ENCODE data around the gene GSDMA. TPM values are rescaled to one million over a fixed set of nuclear protein-coding genes. Genes with fewer than 3 reads are reported as not detected.
A peak's percentile ranks its signal among the peaks of the same experiment; 100 is the strongest.

Gene GSDMA
- total and polyA plus RNA-seq, 8 donors = 0.09 to 0.73 TPM; not detected in 6

DNA sequence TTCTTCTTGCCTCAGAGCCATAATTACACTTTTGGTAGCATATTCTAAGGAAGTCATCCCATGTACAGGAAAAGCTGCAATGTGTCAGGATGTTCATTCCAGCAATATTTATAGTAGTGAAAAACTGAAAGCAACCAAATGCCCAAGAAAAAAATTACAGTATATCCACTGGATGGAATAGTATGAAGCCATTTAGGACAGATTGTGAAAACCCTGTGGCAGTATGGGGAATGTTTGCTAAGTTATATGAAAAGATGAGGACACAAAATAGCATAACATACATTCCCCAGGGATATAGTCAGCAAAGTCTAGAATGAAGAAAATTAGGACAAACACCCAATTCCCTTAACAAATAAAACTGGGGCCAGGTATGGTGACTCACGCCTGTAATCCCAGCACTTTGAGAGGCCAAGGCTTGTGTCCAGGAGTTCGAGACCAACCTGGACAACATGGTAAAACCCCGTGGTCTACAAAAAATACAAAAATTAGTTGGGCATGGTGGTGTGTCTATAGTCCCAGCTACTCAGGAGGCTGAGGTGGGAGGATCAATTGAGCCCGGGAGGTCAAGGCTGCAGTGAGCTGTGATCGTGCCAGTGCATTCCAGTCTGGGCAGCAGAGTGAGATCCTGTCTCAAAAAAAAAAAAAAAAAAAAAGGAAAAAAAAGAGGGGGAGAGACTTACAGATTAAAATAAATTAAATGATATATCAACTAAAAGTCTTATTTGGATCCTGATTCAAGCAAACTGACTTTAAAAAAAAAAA, 33.0 kb upstream of the GSDMA start:
- FAIRE-seq (no peak), DNase-seq (no peak), ATAC-seq (no peak)
- Histone ChIP-seq H3K36me3 (no peaks in the 10 kb centered on the region), H3K27ac (peak overlapping the region in 1 of 4 donors; percentile 94), H3K4me1 (peaks cover 20 to 22% (median 22%) of the 10 kb centered on the region in 3 donors), H3K4me3 (no peak overlapping the region), H3K27me3 (no peaks in the 10 kb centered on the region), H3K9me3 (no peaks in the 10 kb centered on the region)
- TF ChIP-seq, protein P1, sequence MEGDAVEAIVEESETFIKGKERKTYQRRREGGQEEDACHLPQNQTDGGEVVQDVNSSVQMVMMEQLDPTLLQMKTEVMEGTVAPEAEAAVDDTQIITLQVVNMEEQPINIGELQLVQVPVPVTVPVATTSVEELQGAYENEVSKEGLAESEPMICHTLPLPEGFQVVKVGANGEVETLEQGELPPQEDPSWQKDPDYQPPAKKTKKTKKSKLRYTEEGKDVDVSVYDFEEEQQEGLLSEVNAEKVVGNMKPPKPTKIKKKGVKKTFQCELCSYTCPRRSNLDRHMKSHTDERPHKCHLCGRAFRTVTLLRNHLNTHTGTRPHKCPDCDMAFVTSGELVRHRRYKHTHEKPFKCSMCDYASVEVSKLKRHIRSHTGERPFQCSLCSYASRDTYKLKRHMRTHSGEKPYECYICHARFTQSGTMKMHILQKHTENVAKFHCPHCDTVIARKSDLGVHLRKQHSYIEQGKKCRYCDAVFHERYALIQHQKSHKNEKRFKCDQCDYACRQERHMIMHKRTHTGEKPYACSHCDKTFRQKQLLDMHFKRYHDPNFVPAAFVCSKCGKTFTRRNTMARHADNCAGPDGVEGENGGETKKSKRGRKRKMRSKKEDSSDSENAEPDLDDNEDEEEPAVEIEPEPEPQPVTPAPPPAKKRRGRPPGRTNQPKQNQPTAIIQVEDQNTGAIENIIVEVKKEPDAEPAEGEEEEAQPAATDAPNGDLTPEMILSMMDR (IDR thresholded peaks at IDR 0.05) = no peak
- 86 to 90% methylated on average over 5 of the region's 5 CpGs for WGBS, 2 donors
- intact Hi-C loops (cut with DNase I) = no loop called here

DNA sequence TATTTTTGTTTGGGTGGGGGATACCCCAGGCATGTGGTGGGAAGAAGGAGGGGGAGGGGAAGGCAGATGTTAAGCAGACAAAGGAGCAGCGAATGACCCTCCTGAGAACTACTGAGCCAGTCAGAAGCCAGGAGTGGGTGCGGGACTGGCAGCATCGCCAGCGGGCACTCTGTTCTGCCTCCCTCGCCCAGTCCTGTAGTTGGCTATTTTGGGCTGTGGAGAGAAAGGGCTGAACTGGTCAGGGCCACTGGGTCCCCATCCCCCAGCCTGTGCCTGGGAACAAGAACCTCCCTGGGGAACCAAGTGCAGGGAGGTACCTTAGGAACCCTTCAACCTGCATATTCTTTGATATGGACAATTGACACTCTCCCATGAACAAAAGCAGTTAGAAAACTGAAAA, 28.9 kb upstream of the GSDMA start:
- intact Hi-C loops (cut with DNase I) = no loop called here

DNA sequence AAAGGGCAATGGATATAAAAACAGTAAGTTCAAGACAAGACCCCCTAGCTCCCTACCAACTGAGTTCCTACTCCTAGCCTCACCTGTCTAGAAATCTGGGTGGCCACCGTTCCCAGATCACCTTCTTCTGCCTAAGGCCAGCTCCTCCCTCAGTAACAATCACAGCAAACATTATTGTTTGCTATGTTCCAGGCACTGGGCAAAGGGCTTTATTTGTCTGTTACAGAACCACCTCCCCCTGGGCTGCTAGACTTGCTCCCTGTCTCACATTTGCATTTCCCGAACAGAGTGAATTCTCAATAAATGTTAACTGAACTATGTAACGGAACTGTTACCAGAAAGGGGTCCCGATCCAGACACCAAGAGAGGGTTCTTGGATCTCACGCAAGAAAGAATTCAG, 28.5 kb upstream of the GSDMA start:
- DNase-seq (no peak), ATAC-seq (no peak), FAIRE-seq (no peak)
- Histone ChIP-seq H3K27me3 (no peaks in the 10 kb centered on the region), H3K27ac (no peak overlapping the region), H3K4me3 (no peak overlapping the region), H3K36me3 (no peaks in the 10 kb centered on the region), H3K4me1 (peaks cover 0 to 4% (median 0%) of the 10 kb centered on the region in 3 donors), H3K9me3 (no peaks in the 10 kb centered on the region)
- TF ChIP-seq, protein P1 (IDR thresholded peaks at IDR 0.05) = no peak
- intact Hi-C loops (cut with DNase I) = no loop called here
- WGBS, 2 donors = 65 to 73% methylated on average over 5 of the region's 5 CpGs

More for the DNA sequence above, 28.9 kb upstream of the GSDMA start:
- no peaks in the 10 kb centered on the region for H3K36me3 ChIP-seq
- no peak for DNase-seq
- no peak overlapping the region for H3K27ac ChIP-seq
- no peak for ATAC-seq
- TF ChIP-seq, protein P1 (IDR thresholded peaks at IDR 0.05) = no peak
- no peak overlapping the region for H3K4me3 ChIP-seq
- no peak for FAIRE-seq
- H3K9me3 ChIP-seq = no peaks in the 10 kb centered on the region
- H3K4me1 ChIP-seq = peaks cover 2 to 6% (median 3%) of the 10 kb centered on the region in 3 donors
- no peaks in the 10 kb centered on the region for H3K27me3 ChIP-seq
- WGBS, 2 donors = 87 to 99% methylated on average over 5 of the region's 5 CpGs

DNA sequence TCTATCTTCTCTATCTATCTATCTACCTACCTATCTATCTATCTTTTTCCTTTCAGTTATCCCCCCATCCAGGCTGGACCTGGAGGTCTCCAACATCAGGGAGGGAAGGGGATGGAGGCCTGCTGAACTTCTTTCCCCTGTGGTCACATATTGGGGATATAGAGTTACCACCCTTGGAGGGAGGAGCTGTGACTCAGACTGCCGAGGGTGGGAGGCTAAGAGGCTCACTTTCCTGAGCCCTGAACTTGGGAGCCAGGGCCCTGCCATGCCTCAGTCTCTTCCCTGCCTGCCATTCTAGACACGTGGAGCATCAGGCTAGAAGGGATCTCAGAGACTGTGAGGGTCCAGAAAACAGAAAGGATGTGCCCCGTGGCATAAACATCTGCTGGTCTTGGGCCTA, 26.9 kb upstream of the GSDMA start:
- Histone ChIP-seq H3K27ac (no peak overlapping the region), H3K4me3 (no peak overlapping the region), H3K27me3 (no peaks in the 10 kb centered on the region), H3K36me3 (no peaks in the 10 kb centered on the region), H3K4me1 (no peaks in the 10 kb centered on the region), H3K9me3 (no peaks in the 10 kb centered on the region)
- TF ChIP-seq, protein P1 (IDR thresholded peaks at IDR 0.05) = no peak
- intact Hi-C loops (cut with DNase I) = no loop called here
- DNase-seq = no peak
- WGBS, 2 donors = 68 to 69% methylated on average over 3 of the region's 3 CpGs
- no peak for FAIRE-seq
- no peak for ATAC-seq

DNA sequence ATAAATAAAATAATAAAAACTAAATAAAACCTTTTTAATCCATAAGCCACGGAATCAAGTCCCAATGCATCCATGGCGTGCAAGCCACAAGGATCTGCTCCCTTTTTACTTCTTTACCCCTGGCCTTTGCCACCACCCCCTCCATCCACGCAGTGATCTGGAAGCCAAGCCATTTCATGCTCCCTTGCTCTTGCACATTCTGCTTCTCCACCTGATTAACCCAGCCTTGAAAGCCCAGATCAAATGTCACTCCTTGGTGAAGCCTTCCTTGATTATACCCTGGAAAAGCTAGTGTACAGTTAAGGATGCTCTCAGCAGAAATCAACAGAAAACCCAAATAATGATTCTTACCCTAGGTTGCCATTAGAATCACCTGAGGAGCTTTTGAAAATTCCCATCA, 25.4 kb upstream of the GSDMA start:
- no peak for DNase-seq
- no peak for FAIRE-seq
- Histone ChIP-seq H3K27ac (no peak overlapping the region), H3K4me3 (no peak overlapping the region), H3K4me1 (no peaks in the 10 kb centered on the region), H3K27me3 (no peaks in the 10 kb centered on the region), H3K36me3 (no peaks in the 10 kb centered on the region), H3K9me3 (no peaks in the 10 kb centered on the region)
- no peak for ATAC-seq
- intact Hi-C loops (cut with DNase I) = no loop called here
- TF ChIP-seq, protein P1 (IDR thresholded peaks at IDR 0.05) = no peak
- 87 to 90% methylated on average over 3 of the region's 3 CpGs for WGBS, 2 donors

All from pancreas (tissue), 10 donors.